Erythroblast (primary cell): Measurements from ENCODE around the gene ERC2.

Experiments
- GATA1 ChIP-seq: IDR thresholded peaks from 2 replicates; pipeline ENCODE4 v1.6.1; 2011; ENCODE audit warnings: low read depth, mild to moderate bottlenecking, control low read depth, low read length, moderate library complexity
- POLR2A ChIP-seq: IDR thresholded peaks from 2 replicates; pipeline ENCODE4 v1.6.1; 2011; ENCODE audit warnings: mild to moderate bottlenecking, low read length

DNA sequence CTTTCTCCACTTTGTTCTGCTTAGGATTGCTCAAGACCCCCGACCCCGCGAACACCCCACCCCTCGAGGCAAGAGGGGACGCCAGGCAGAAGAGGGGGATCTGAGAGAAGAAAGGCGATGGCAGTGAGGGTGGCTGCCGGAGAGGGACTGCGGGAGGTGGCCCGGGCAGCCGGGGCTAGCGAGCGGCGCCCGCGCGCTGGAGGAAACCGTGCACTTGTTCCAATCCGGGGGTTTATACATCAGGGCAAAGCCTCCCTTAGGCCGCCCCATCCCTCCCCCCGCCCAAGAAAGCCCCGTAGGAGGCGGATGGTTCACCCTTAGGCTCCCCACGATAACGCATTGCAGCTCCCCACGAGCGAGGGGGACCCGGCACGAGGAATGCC is 475 bp downstream of the ERC2 start:
- TF ChIP-seq POLR2A (no peak), GATA1 (no peak)
